CD4-positive, alpha-beta T cell treated with Interleukin-10 for 1 hour (primary cell): ENCODE data around the gene BDKRB2.
"Not testable (repeated sequence)": the region's sequence is repeated elsewhere in the genome, so short reads cannot be mapped to it uniquely, and the experiment has no call there.

ENCODE experiments used
- DNase-seq: peaks from one replicate; pipeline ENCODE4 v3.0.0-alpha.2; 2020

The BDKRB2 gene

DNA sequence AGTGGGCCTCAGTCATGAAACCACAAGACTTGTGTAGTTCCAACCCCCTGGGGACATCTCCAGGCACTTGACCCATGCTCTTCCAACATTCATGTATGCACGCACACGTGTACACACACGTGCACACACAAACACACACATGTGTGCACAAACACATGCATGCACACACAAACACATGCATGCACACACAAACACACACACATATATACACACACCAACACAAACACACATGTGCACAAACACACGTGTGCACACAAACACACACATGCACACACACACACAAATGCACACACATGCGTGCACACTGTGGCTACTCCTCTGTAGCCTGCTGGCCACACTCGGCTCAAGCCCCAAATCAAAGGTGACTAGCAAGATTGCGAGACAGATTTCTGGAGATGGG lies 22.8 kb downstream of the BDKRB2 start:
- DNase-seq, result no peak

DNA sequence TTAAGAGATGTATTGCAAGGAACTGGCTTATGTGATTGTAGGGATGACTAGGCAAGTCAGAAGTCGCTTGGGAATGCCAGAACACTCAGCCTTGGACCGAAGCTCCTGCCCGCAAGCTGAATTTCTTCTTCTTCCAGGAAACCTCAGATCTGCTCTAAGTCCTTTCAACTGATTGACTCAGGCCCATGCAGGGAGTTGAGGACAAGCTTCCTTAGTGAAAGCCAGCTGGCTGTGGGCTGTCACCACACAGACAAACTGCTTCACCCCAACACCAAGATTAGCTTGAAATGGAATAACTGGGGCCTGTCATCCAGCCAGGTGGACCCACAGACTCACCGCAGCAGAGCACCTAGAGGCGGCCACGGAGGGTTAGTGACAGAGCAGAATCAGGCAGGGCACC lies 24.7 kb downstream of the BDKRB2 start:
- DNase-seq, result no peak

DNA sequence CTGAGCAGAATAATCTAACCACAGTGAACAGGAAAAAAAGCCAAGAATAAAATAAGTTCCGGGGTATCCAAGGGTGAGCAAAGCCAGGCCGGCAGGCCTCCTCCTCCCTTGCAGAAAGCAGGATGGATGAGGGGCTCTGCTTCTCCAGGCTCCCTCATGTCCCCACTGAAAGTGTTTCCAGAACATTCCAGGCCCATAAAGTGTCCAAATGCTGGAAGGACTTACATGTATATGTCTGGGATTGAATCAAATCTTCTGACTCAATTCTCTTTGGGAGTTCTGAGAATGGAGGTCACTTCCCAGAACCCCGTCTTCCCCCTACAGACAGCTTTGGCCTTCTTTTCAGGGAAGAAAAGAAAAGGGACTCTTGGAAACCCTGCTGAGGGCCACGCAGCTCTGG lies 26.4 kb downstream of the BDKRB2 start:
- no peak for DNase-seq

DNA sequence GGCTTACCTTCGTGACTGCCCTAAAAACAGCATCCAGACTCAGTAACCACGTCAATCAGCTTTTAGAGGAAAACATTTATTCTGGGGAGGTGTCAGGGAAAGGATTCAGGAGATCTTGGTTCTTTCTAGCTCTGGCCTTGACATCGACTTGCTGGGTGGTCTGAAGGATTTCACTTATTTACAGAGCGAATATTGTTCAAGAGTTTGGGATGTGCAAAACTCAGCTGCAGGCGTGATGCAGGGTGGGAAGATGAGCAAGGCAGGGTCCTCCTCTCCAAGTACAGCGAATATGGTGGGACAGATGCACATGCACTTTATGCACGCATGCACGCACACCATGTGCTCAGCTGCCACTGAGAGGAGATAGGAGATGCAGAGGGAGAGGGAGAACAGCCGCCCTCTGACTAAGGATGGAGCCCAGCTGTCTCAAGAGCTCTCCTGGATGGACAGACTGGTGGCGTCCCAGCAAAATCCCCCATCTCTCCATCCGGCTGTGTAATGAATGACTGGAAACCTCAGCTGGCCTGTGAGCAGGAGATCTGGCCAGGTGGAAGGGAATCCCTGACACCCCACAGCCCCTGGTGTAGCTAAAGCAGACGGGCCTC lies 27.0 kb downstream of the BDKRB2 start:
- DNase-seq, result no peak

DNA sequence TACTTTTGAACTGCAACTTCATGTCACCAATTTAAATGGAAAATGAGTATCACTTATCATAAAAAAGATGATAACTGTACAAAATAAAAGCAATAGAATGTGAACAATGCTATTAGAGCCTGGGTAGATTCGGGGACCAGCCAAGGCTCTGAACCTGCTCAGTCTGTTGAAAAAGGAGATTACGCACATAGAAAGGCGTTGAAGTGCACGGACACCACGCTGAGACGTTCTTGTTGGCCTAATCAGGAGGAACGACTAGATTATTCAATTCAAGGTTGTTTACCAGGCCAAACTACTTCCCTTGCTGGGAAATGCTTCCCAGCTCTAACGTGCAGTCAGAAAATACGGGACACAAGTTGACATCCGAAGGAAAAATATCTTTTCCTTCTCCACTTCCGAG lies 27.9 kb downstream of the BDKRB2 start:
- DNase-seq, result no peak

DNA sequence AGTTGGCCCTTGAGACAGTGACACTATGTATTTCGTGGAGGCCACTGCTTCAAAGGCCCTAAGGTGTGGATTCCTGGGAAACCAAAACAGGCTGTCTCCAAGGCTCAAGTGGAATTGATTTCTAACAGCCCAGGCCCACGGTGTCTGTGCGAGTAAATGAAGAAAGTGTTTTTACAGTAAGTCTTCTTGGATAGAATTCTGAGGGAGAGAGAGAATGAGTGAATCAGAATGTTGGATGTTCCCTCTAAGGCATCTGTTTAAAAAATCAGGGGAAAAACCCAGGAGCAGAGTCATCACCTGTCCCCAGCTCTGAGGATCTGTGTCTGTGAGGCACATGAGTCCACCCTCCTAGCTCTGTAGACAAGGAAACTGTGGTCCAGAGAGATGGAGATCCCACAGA lies 29.0 kb downstream of the BDKRB2 start:
- no peak for DNase-seq

DNA sequence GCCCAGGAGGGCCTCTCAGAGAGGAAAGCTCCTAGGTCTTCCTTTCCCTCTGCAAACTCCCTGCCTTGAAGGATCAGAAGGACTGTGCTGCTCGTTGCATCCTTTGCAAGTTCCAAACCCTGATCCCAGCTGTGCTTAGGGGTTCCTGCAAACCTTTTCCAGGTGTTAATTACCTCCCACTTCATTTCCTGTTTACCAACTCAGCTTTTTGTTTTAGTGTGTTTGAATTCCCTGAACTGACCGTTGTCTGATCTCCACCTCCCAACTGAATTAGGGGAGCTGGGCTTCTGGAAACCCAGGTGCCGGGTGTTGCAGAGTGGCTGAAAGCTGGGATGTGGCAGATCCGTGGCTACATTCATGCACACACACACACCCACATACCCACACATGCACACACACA lies 30.8 kb downstream of the BDKRB2 start:
- DNase-seq, result no peak

- DNase-seq, result no peak
These were observed 33.0 kb downstream of the BDKRB2 start for GRCh38 chr14:96237641-96238040.

- DNase-seq, result no peak
These were observed 34.1 kb downstream of the BDKRB2 start for GRCh38 chr14:96238676-96239265.

- no peak for DNase-seq
These were observed 35.1 kb downstream of the BDKRB2 start for GRCh38 chr14:96239711-96240141.

GRCh38 chr14:96240641-96241040 lies 36.0 kb downstream of the BDKRB2 start:
- no peak for DNase-seq

- DNase-seq, result no peak
These were observed 37.5 kb downstream of the BDKRB2 start for GRCh38 chr14:96242126-96242525.

GRCh38 chr14:96243785-96244184 lies 39.1 kb downstream of the BDKRB2 start:
- DNase-seq, result no peak

DNA sequence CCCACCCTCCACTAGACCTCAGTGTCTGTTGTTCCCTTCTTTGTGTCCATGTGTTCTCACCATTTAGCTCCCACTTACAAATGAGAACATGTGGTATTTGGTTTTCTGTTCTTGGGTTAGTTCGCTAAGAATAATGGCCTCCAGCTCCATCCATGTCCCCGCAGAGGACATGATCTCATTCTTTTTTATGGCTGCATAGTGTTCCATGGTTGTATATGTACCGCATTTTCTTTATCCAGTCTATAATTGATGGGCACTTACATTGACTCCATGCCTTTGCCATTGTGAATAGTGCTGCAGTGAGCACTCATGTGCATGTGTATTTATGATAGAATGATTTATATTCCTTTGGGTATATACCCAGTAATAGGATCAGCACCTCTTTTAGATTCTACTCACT lies 40.4 kb downstream of the BDKRB2 start:
- not testable (repeated sequence) for DNase-seq

GRCh38 chr14:96245710-96246538 lies 41.3 kb downstream of the BDKRB2 start:
- DNase-seq, result no peak

DNA sequence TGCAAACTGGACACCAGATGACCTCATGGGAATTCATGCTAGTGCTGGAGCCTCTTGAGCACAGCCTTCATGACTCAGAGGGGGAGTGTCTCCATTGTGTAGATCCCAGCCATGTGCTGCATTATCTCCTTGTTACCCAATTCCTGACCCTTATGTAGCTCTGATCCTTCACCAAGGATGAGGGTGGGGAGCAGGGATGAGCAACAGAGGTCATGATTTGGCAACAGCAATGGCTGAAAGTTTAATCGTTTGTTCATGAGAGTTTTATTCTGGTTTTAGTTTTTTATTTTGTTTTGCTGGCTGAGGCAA lies 41.9 kb downstream of the BDKRB2 start:
- no peak for DNase-seq

DNA sequence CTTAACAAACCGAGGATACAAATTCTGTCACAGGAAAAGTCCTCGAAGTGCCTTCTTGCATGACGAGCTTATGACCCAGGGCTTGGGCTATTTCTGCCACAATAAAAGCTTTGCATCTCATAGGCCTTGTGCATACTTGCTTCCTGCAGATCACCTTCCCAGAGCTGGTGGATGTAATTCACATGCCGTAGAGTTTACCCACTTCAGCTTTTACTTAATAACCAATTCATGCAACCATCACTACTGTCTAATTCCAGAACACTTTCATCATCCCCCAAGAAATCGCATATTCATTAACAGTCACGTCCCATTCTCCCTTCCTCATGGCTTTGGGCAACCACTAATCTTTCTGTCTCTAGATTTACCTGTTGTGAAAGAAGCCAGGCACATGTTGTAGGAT lies 42.4 kb downstream of the BDKRB2 start:
- DNase-seq, result no peak

DNA sequence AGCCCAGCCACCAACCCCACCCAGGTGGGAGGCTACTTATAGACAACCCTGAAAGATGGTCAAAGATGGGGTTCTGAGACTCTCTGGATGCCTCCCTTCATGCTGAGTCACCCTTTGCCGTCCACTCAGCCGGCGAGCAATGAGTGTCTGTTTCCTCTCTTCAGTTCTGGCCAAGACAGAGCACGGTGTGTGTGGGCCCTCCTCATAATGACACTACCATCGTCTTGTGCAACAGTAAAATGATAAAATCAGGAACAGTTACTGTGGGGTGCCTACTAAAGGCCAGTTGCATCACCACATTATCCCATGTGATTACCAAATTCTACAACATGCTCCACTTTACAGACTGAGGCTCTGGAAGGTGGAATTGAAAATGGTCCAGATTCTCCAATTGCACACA lies 44.4 kb downstream of the BDKRB2 start:
- DNase-seq, result no peak

DNA sequence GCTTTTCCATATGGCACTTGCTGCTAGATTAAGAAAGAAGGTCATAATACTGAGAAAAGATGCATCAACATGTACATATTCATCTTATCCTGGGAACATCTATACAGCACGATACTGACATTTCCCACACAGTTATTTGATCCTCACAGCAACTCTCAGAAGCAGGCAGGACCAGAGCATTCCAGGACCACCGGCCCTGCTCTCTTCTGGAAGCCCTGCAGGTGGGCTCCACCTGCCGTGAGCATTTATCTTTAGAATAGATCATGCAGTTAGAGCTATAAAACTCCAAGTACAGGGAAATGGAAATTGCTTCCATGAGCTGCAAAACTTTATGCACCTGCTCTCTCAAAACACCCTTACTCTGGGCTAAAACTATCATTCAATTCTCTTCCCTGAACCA lies 45.8 kb downstream of the BDKRB2 start:
- no peak for DNase-seq

- no peak for DNase-seq
These were observed 47.1 kb downstream of the BDKRB2 start for GRCh38 chr14:96251656-96252155.

GRCh38 chr14:96252323-96252998 lies 47.8 kb downstream of the BDKRB2 start:
- DNase-seq, result no peak

DNA sequence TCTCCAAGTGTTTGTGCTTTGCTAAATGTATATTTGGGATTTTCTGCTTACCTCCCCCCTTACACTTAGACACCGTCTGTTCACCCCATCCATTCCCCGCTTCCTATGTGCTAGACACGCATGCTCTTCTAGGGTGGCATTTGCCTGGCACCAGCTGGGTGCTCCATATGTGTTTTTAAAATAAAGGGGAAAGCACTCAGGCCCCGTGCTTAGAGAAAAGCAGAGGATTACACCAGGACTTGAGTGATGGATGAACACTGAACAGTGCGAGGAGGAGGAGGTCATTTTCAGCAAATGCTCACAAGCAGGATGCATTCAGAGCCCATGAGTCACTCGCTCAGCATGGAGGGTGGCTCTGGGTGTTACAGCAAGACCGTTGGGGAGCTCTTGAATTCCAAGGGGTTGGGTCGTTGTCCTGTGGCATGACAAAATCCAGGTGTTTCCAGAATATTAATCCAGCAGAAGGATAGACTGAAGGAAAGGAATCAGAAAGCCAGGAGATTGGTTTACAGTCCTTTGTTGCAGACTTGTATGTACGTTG lies 48.4 kb downstream of the BDKRB2 start:
- DNase-seq, result no peak

DNA sequence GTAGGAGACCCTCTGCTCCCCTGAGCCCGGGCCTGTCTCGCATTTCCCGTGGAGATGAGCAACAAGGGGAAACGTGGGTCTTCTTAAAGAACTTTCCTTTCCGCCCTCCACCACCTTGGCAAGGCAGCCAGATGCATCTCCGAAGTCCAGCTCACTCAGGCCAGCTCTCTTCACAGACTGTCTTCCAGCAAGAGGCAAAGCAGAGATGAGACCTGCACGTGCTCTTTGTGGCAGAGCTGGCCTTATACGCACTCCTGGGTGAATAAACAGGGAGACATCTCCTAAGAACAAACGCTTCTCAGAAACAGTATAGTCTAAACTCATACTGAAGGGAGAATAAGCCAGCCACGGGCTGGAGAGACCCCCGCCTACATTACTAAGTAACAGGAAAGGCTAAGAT lies 50.0 kb downstream of the BDKRB2 start:
- DNase-seq, result no peak
